ES-I3 (cell line): ENCODE measurements around the gene TLR1.

Experiments used
- H3K36me3 ChIP-seq: 2 replicates; pipeline ENCODE4 v1.6.1; 2013; ENCODE audit warnings: mild to moderate bottlenecking, low read length, control low read depth, moderate library complexity; ENCODE audit not compliant: insufficient read depth
- H3K4me1 ChIP-seq: 2 replicates; pipeline ENCODE4 v1.6.1; 2013; ENCODE audit warnings: mild to moderate bottlenecking, control low read depth, low read length; ENCODE audit not compliant: insufficient read depth
- H3K9ac ChIP-seq: 2 replicates; pipeline ENCODE4 v1.6.1; 2013; ENCODE audit warnings: low read depth, mild to moderate bottlenecking, low read length, moderate library complexity
- H3K9me3 ChIP-seq: 2 replicates; pipeline ENCODE4 v1.6.1; 2013; ENCODE audit warnings: mild to moderate bottlenecking, low read length, moderate library complexity; ENCODE audit not compliant: control insufficient read depth, insufficient read depth

TLR1 gene, protein sequence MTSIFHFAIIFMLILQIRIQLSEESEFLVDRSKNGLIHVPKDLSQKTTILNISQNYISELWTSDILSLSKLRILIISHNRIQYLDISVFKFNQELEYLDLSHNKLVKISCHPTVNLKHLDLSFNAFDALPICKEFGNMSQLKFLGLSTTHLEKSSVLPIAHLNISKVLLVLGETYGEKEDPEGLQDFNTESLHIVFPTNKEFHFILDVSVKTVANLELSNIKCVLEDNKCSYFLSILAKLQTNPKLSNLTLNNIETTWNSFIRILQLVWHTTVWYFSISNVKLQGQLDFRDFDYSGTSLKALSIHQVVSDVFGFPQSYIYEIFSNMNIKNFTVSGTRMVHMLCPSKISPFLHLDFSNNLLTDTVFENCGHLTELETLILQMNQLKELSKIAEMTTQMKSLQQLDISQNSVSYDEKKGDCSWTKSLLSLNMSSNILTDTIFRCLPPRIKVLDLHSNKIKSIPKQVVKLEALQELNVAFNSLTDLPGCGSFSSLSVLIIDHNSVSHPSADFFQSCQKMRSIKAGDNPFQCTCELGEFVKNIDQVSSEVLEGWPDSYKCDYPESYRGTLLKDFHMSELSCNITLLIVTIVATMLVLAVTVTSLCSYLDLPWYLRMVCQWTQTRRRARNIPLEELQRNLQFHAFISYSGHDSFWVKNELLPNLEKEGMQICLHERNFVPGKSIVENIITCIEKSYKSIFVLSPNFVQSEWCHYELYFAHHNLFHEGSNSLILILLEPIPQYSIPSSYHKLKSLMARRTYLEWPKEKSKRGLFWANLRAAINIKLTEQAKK

GRCh38 chr4:38804654-38805295, at the start of gene TLR1:
Gene TLR1, minus strand, starts transcription at chr4:38804791. Its CDS starts 5,960 bp downstream, at chr4:38798831.
- H3K36me3 ChIP-seq, result no peaks in the 10 kb centered on the region
- H3K9ac ChIP-seq, result no peak within 1 kb of the TSS

GRCh38 chr4:38846015-38846414, 41.4 kb upstream of the TLR1 start:
- Histone ChIP-seq H3K9me3 (no peaks in the 10 kb centered on the region), H3K9ac (no peak overlapping the region), H3K4me1 (no peaks in the 10 kb centered on the region), H3K36me3 (no peaks in the 10 kb centered on the region)

More at GRCh38 chr4:38804654-38805295, at the start of gene TLR1:
- no peaks in the 10 kb centered on the region for H3K4me1 ChIP-seq
- H3K9me3 ChIP-seq, result peaks cover 7% of the 10 kb centered on the region; the same call in 1 of the 2 replicates

- Histone ChIP-seq H3K4me1 (no peaks in the 10 kb centered on the region), H3K9ac (no peak overlapping the region), H3K9me3 (no peaks in the 10 kb centered on the region), H3K36me3 (no peaks in the 10 kb centered on the region)
Measured at GRCh38 chr4:38842994-38843393, 38.4 kb upstream of the TLR1 start.

GRCh38 chr4:38837849-38838248, 33.3 kb upstream of the TLR1 start:
- Histone ChIP-seq H3K9ac (no peak overlapping the region), H3K9me3 (no peaks in the 10 kb centered on the region), H3K4me1 (no peaks in the 10 kb centered on the region), H3K36me3 (no peaks in the 10 kb centered on the region)

DNA sequence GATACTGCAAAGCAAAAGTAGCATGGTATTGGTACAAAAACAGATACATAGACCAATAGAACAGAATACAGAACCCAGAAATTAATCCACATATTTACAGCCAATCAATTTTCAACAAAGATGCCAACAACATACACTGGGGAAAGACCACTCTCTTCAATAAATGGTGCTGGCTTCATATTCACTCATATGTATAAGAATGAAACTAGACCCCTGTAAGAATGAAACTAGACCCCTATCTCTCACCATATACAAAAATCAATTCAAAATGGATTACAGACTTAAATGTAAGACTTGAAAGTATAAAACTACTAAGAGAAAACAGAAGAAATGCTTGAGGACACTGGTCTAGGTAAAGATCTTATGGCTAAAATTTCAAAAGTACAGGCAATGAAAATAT, 32.7 kb upstream of the TLR1 start:
- no peaks in the 10 kb centered on the region for H3K4me1 ChIP-seq
- H3K9ac ChIP-seq, result no peak overlapping the region
- H3K36me3 ChIP-seq, result no peaks in the 10 kb centered on the region
- no peaks in the 10 kb centered on the region for H3K9me3 ChIP-seq

DNA sequence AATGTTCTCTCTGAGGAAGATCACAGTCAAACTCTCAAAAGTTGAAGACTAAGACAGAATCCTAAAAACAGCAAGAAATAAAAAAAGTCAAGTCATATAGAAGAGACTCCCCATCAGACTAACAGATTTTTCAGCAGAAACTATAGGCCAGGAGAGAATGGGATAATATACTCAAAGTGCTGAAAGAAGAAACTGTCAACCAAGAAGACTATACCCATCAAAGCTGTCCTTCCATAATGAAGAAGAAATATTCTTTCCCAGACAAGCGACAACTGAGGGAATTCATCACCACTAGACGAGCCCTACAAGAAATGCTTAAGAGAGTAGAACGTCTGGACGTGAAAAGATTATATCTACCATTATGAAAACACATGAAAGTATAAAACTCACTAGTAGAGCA, 30.0 kb upstream of the TLR1 start:
- H3K9me3 ChIP-seq, result no peaks in the 10 kb centered on the region
- H3K9ac ChIP-seq, result no peak overlapping the region
- no peaks in the 10 kb centered on the region for H3K4me1 ChIP-seq
- H3K36me3 ChIP-seq, result no peaks in the 10 kb centered on the region

GRCh38 chr4:38832624-38833528, 28.3 kb upstream of the TLR1 start:
- Histone ChIP-seq H3K4me1 (no peaks in the 10 kb centered on the region), H3K9me3 (no peaks in the 10 kb centered on the region), H3K36me3 (no peaks in the 10 kb centered on the region), H3K9ac (no peak overlapping the region)

GRCh38 chr4:38832206-38832605, 27.6 kb upstream of the TLR1 start:
- Histone ChIP-seq H3K36me3 (no peaks in the 10 kb centered on the region), H3K4me1 (no peaks in the 10 kb centered on the region), H3K9ac (no peak overlapping the region), H3K9me3 (no peaks in the 10 kb centered on the region)

- no peaks in the 10 kb centered on the region for H3K36me3 ChIP-seq
Measured at GRCh38 chr4:38831653-38832052, 27.1 kb upstream of the TLR1 start.

GRCh38 chr4:38829237-38829636, 24.6 kb upstream of the TLR1 start:
- Histone ChIP-seq H3K9me3 (no peaks in the 10 kb centered on the region; the same call in 1 of the 2 replicates), H3K36me3 (no peaks in the 10 kb centered on the region), H3K4me1 (no peaks in the 10 kb centered on the region), H3K9ac (no peak overlapping the region)

More at GRCh38 chr4:38831653-38832052, 27.1 kb upstream of the TLR1 start:
- no peaks in the 10 kb centered on the region for H3K9me3 ChIP-seq
- H3K9ac ChIP-seq, result no peak overlapping the region
- no peaks in the 10 kb centered on the region for H3K4me1 ChIP-seq

DNA sequence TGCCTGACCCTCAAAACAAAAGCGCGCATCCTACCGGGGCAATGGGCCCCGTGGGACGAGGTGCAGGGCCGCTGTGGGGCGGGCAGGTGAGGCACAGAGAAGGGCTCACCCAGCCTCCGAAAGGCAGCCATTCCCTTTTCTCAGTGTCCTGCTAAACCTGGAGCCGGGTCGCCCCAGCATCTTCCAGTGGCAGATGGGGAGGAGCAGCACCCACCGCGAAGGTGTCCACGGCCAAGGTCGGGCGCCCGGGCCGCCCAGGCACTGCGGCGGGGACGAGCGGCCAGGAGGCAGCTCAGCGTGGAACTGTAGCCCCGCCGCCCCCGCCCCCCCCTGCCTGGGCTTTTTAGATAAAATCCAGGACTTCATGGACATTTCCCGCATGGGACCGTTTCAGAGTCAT, 19.2 kb upstream of the TLR1 start:
- no peaks in the 10 kb centered on the region; the same call in 1 of the 2 replicates for H3K9me3 ChIP-seq
- H3K4me1 ChIP-seq, result no peaks in the 10 kb centered on the region
- H3K9ac ChIP-seq, result no peak overlapping the region
- no peaks in the 10 kb centered on the region for H3K36me3 ChIP-seq

- H3K4me1 ChIP-seq, result no peaks in the 10 kb centered on the region
- H3K9me3 ChIP-seq, result no peaks in the 10 kb centered on the region; the same call in 1 of the 2 replicates
- no peak overlapping the region for H3K9ac ChIP-seq
- H3K36me3 ChIP-seq, result no peaks in the 10 kb centered on the region
Measured at GRCh38 chr4:38822748-38823303, 18.2 kb upstream of the TLR1 start.

- Histone ChIP-seq H3K9me3 (no peaks in the 10 kb centered on the region; the same call in 1 of the 2 replicates), H3K9ac (no peak overlapping the region), H3K36me3 (no peaks in the 10 kb centered on the region), H3K4me1 (no peaks in the 10 kb centered on the region)
Measured at GRCh38 chr4:38821739-38822138, 17.1 kb upstream of the TLR1 start.
